Sigmoid colon (tissue), 7 donors: ENCODE data around the gene H6PD. TPM values are rescaled to one million over a fixed set of nuclear protein-coding genes. Genes with fewer than 3 reads are reported as not detected.

Source experiments
- DNase-seq: peaks from one replicate; pipeline ENCODE4 v3.0.0-alpha.2; 2019
- H3K27ac ChIP-seq, 4 donors: fragments of 200-600 bp; sonication (generic); one replicate each; pipeline ENCODE4 v1.5.1; 2016 to 2019; ENCODE audit warnings: mild to moderate bottlenecking in 1 of 4
- H3K27me3 ChIP-seq, 3 donors: fragments of 200-600 bp; sonication (generic); one replicate each; pipeline ENCODE4 v1.5.1; 2019; ENCODE audit warnings: mild to moderate bottlenecking in 1 of 3
- H3K36me3 ChIP-seq, 4 donors: fragments of 200-600 bp; sonication (generic); one replicate each; pipeline ENCODE4 v1.5.1; 2016 to 2019
- H3K4me1 ChIP-seq, 4 donors: fragments of 200-600 bp; sonication (generic); one replicate each; pipeline ENCODE4 v1.5.1; 2017 to 2019
- H3K4me3 ChIP-seq, 4 donors: fragments of 200-600 bp; sonication (generic); one replicate each; pipeline ENCODE4 v1.5.1; 2017 to 2019; ENCODE audit warnings: mild to moderate bottlenecking in 2 of 4, moderate library complexity in 1 of 4
- H3K9me3 ChIP-seq, 4 donors: fragments of 200-600 bp in 3 of 4; sonication (generic) in 3 of 4; one replicate each; pipeline versions ENCODE4 v1.5.1 to v1.6.1; 2013 to 2019
- CTCF ChIP-seq, 4 experiments: fragments of 450-650 bp in 3 of 4; fragments of 200-600 bp in 1 of 4; IDR thresholded peaks; one replicate each; pipeline ENCODE4 v1.5.1; 2016 to 2019; ENCODE audit warnings: antibody characterized with exemption in 4 of 4, mild to moderate bottlenecking in 3 of 4, moderate library complexity in 2 of 4
- EP300 ChIP-seq, 4 donors: sonication (generic); formaldehyde crosslinking; IDR thresholded peaks; one replicate each; pipeline ENCODE4 v1.6.1; 2017; ENCODE audit warnings: antibody characterized with exemption in 4 of 4
- POLR2A ChIP-seq, 2 donors: fragments of 450-650 bp; IDR thresholded peaks; one replicate each; pipeline ENCODE4 v1.6.1; 2016; ENCODE audit warnings: antibody characterized with exemption in 2 of 2, mild to moderate bottlenecking in 2 of 2, moderate library complexity in 2 of 2
- POLR2AphosphoS5 ChIP-seq, 4 donors: sonication (generic); formaldehyde crosslinking; IDR thresholded peaks; one replicate each; pipeline ENCODE4 v1.6.1; 2017; ENCODE audit warnings: antibody characterized with exemption in 4 of 4
- WGBS, 2 donors: extraction: QIAGEN DNeasy Blood & Tissue Kit; methylation state at CpG; one replicate each; pipeline ENCODE4 v1.1.7; 2013; 5-methylcytosine and 5-hydroxymethylcytosine counted together
- intact Hi-C: fragments of 100-400 bp; cut with DNase I; formaldehyde crosslinking; loops from one replicate; pipeline ENCODE4 v1.15.1; 2023
- polyA plus RNA-seq, 3 donors: library from polyadenylated mRNA; stranded (reverse); fragments of 200-250 nt; gene quantifications; one replicate each; pipeline ENCODE4 v1.2.3, GENCODE V29; 2013
- total RNA-seq, 4 donors: library from RNA; depleted of rRNA; stranded (reverse); fragments of >200 nt; gene quantifications; one replicate each; pipeline ENCODE4 v1.1.0, GENCODE V29; 2016
- donor health status: healthy with polysubstance abuse.
- donor health status: Bipolar disorder and iron deficiency.
- donor health status: healthy.

The H6PD gene
- total and polyA plus RNA-seq, 7 donors, result 2.8 to 34.3 (median 23.2) TPM

GRCh38 chr1:9245661-9246060 is 11.1 kb downstream of the H6PD start:
- Histone ChIP-seq H3K9me3 (no peaks in the 10 kb centered on the region), H3K4me3 (no peak overlapping the region), H3K4me1 (peaks cover 0 to 66% (median 48%) of the 10 kb centered on the region in 4 donors), H3K27me3 (no peaks in the 10 kb centered on the region), H3K27ac (no peak overlapping the region), H3K36me3 (peaks cover 4 to 30% (median 22%) of the 10 kb centered on the region in 4 donors)
- no peak for TF ChIP-seq POLR2A (IDR thresholded peaks at IDR 0.05)
- no peak for TF ChIP-seq EP300 (IDR thresholded peaks at IDR 0.05)
- no peak for TF ChIP-seq CTCF (IDR thresholded peaks at IDR 0.05)
- TF ChIP-seq POLR2AphosphoS5 (IDR thresholded peaks at IDR 0.05), result no peak
- intact Hi-C loops, result no loop called here
- 95 to 96% methylated on average over 9 of the region's 9 CpGs for WGBS, 2 donors
- no peak for DNase-seq

DNA sequence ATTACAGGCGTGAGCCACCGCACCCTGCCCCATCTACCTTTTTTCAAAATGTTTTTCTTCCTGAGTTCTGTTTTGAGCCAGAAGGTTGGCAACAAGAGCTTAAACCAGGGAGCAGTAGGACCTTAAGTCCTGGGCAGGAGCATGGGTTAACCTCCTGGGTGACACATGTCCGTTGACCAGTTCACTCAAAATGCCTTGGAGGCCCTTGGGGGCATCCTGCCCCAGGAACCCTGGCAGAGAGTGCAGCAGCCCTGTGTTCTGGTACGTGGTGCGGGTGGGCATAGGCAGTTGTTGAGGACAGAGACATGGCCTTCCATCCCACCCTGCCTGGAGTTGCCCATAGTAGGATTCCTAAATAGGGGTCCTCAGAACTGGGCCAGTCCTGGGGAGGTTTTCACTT is 11.6 kb downstream of the H6PD start:
- Histone ChIP-seq H3K27me3 (no peaks in the 10 kb centered on the region), H3K36me3 (peaks cover 4 to 30% (median 22%) of the 10 kb centered on the region in 4 donors), H3K9me3 (no peaks in the 10 kb centered on the region), H3K4me1 (peaks cover 0 to 66% (median 48%) of the 10 kb centered on the region in 4 donors), H3K4me3 (no peak overlapping the region), H3K27ac (no peak overlapping the region)
- TF ChIP-seq POLR2AphosphoS5 (IDR thresholded peaks at IDR 0.05) (no peak), POLR2A (IDR thresholded peaks at IDR 0.05) (no peak)
- 96 to 97% methylated on average over 5 of the region's 5 CpGs for WGBS, 2 donors
- DNase-seq, result no peak
- intact Hi-C loops, result no loop called here

DNA sequence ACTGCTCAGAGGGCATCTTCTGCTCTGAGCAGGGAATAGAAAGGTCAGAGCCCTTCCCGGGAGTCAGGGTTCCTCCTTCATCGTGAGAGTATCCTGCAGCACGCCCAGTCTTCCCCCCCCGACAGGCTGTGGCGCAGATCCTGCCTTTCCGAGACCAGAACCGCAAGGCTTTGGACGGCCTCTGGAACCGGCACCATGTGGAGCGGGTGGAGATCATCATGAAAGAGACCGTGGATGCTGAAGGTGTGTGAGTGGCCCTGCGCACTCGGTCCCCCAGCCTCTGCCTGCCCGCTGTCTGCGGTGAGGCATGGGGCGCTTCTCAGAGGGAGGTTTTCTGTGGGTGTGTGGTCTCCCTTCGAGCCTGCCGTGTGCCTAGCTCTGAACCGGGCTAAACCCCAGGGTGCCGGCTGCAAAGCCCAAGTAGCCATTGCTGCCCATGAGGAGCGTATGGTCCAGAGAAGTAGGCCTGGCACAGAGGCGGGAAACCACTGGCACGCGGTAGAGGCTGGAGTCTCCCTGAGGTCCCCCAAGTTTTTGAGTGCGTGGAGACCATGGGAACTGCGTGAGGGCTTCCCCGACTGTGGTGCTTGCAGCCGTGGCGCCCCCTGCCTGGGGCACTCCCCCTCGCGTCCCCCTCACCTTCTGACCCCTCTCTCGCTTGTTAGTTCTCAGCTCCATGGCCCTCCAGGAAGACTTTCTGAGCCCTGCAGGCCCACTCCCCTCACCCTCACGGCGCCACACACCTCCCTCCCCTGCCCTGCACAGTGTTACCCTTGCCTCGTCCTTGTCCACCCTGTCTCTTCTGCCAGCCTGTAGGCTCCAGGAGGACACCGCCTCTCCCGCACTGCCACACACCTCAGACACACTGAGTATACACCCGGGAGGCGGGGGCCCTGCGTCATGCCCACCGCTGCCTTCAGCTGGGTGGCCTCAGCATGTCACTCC is 12.5 kb downstream of the H6PD start:
- intact Hi-C loops, result no loop called here
- Histone ChIP-seq H3K4me3 (no peak overlapping the region), H3K27ac (no peak overlapping the region), H3K4me1 (peaks cover 0 to 66% (median 54%) of the 10 kb centered on the region in 4 donors), H3K36me3 (peaks cover 4 to 30% (median 22%) of the 10 kb centered on the region in 4 donors), H3K27me3 (no peaks in the 10 kb centered on the region), H3K9me3 (no peaks in the 10 kb centered on the region)
- DNase-seq, result no peak
- TF ChIP-seq POLR2A (IDR thresholded peaks at IDR 0.05) (no peak), EP300 (IDR thresholded peaks at IDR 0.05) (no peak), POLR2AphosphoS5 (IDR thresholded peaks at IDR 0.05) (no peak), CTCF (IDR thresholded peaks at IDR 0.05) (no peak)
- WGBS, 2 donors, result 94% methylated on average over 41 of the region's 41 CpGs

- 92 to 96% methylated on average over 18 of the region's 18 CpGs for WGBS, 2 donors
- intact Hi-C loops, result no loop called here
- peaks cover 0 to 66% (median 52%) of the 10 kb centered on the region in 4 donors for H3K4me1 ChIP-seq
- H3K4me3 ChIP-seq, result no peak overlapping the region
- H3K9me3 ChIP-seq, result no peaks in the 10 kb centered on the region
- H3K36me3 ChIP-seq, result peaks cover 4 to 30% (median 22%) of the 10 kb centered on the region in 4 donors
- no peak for TF ChIP-seq POLR2AphosphoS5 (IDR thresholded peaks at IDR 0.05)
- no peak for TF ChIP-seq POLR2A (IDR thresholded peaks at IDR 0.05)
- TF ChIP-seq CTCF (IDR thresholded peaks at IDR 0.05), result no peak
- no peak for TF ChIP-seq EP300 (IDR thresholded peaks at IDR 0.05)
- H3K27ac ChIP-seq, result no peak overlapping the region
- H3K27me3 ChIP-seq, result no peaks in the 10 kb centered on the region
- no peak for DNase-seq
Measured at GRCh38 chr1:9247894-9248293, 13.3 kb downstream of the H6PD start.
